H9 (cell line): Measurements from ENCODE around the gene ZC3H12D. TPM values are rescaled to one million over a fixed set of nuclear protein-coding genes. Genes with fewer than 3 reads are reported as not detected.

Experiments used
- DNase-seq: peaks from one replicate; pipeline ENCODE4 v3.0.0-alpha.2; 2017
- H2AFZ ChIP-seq: one replicate; pipeline ENCODE4 v1.6.1; 2013; ENCODE audit warnings: mild to moderate bottlenecking, low read length, control low read depth, moderate library complexity
- H2AK5ac ChIP-seq: 2 replicates; pipeline ENCODE4 v1.6.1; 2013; ENCODE audit warnings: low read length, control low read depth, mixed read lengths; ENCODE audit not compliant: insufficient read length
- H2BK120ac ChIP-seq: one replicate; pipeline ENCODE4 v1.6.1; 2013; ENCODE audit warnings: low read depth, mild to moderate bottlenecking, low read length, control low read depth, inconsistent platforms; ENCODE audit not compliant: poor library complexity, severe bottlenecking
- H2BK12ac ChIP-seq: 2 replicates; pipeline ENCODE4 v1.6.1; 2013; ENCODE audit warnings: low read length, control low read depth, mixed read lengths, low read depth; ENCODE audit not compliant: insufficient read length
- H2BK15ac ChIP-seq: 2 replicates; pipeline ENCODE4 v1.6.1; 2013; ENCODE audit warnings: low read depth, low read length, control low read depth
- H2BK20ac ChIP-seq: one replicate; pipeline ENCODE4 v1.6.1; 2013; ENCODE audit warnings: low read depth, mild to moderate bottlenecking, low read length, control low read depth, inconsistent platforms; ENCODE audit not compliant: poor library complexity, severe bottlenecking
- H2BK5ac ChIP-seq: 2 replicates; pipeline ENCODE4 v1.6.1; 2013; ENCODE audit warnings: low read length, control low read depth, mixed read lengths; ENCODE audit not compliant: insufficient read length
- H3K14ac ChIP-seq: 2 replicates; pipeline ENCODE4 v1.6.1; 2013; ENCODE audit warnings: low read length, control low read depth; ENCODE audit not compliant: insufficient read depth
- H3K18ac ChIP-seq: 2 replicates; pipeline ENCODE4 v1.6.1; 2013; ENCODE audit warnings: low read depth, mild to moderate bottlenecking, mixed read lengths, low read length, control low read depth; ENCODE audit not compliant: insufficient read length
- H3K23ac ChIP-seq: 2 replicates; pipeline ENCODE4 v1.6.1; 2013; ENCODE audit warnings: low read length, control low read depth, mixed read lengths, low read depth; ENCODE audit not compliant: insufficient read length
- H3K23me2 ChIP-seq: 2 replicates; pipeline ENCODE4 v1.6.1; 2013; ENCODE audit warnings: low read depth, mild to moderate bottlenecking, mixed read lengths, low read length, control low read depth; ENCODE audit not compliant: insufficient read length, poor library complexity, severe bottlenecking
- H3K27ac ChIP-seq: 2 replicates; pipeline ENCODE4 v1.5.1; 2013; ENCODE audit warnings: low read length, control low read depth, mixed read lengths, low read depth; ENCODE audit not compliant: insufficient read length
- H3K27me3 ChIP-seq: 2 replicates; pipeline ENCODE4 v1.6.1; 2013; ENCODE audit warnings: low read length, control low read depth, inconsistent platforms; ENCODE audit not compliant: insufficient read depth
- H3K4ac ChIP-seq: 2 replicates; pipeline ENCODE4 v1.6.1; 2013; ENCODE audit warnings: low read depth, mild to moderate bottlenecking, control low read depth, inconsistent platforms, low read length, moderate library complexity
- H3K4me1 ChIP-seq: 2 replicates; pipeline ENCODE4 v1.6.1; 2013; ENCODE audit warnings: low read length, control low read depth, inconsistent platforms; ENCODE audit not compliant: insufficient read depth
- H3K4me2 ChIP-seq: 2 replicates; pipeline ENCODE4 v1.6.1; 2013; ENCODE audit warnings: low read length, control low read depth, mixed read lengths; ENCODE audit not compliant: insufficient read length, insufficient read depth
- H3K56ac ChIP-seq: 2 replicates; pipeline ENCODE4 v1.6.1; 2013; ENCODE audit warnings: low read depth, mild to moderate bottlenecking, mixed read lengths, low read length, control low read depth; ENCODE audit not compliant: insufficient read length
- H3K79me1 ChIP-seq: 2 replicates; pipeline ENCODE4 v1.6.1; 2013; ENCODE audit warnings: low read depth, mild to moderate bottlenecking, moderate library complexity, low read length, control low read depth, inconsistent platforms; ENCODE audit not compliant: insufficient read depth, poor library complexity, severe bottlenecking
- H3K79me2 ChIP-seq: 2 replicates; pipeline ENCODE4 v1.6.1; 2013; ENCODE audit warnings: low read length, control low read depth, inconsistent platforms; ENCODE audit not compliant: insufficient read depth
- H3K9ac ChIP-seq: 2 replicates; pipeline ENCODE4 v1.6.1; 2013; ENCODE audit warnings: low read length, control low read depth, mixed read lengths; ENCODE audit not compliant: insufficient read length; ENCODE audit errors: extremely low read depth
- H3K9me3 ChIP-seq: one replicate; pipeline ENCODE4 v1.6.1; 2013; ENCODE audit warnings: low read depth, low read length, inconsistent platforms; ENCODE audit not compliant: control insufficient read depth
- H3T11ph ChIP-seq: one replicate; pipeline ENCODE4 v1.6.1; 2013; ENCODE audit warnings: mild to moderate bottlenecking, low read length, control low read depth, inconsistent platforms
- H4K20me1 ChIP-seq: one replicate; pipeline ENCODE4 v1.6.1; 2013; ENCODE audit not compliant: control insufficient read depth, insufficient read length, insufficient read depth
- H4K5ac ChIP-seq: 2 replicates; pipeline ENCODE4 v1.6.1; 2013; ENCODE audit warnings: low read depth, mild to moderate bottlenecking, mixed read lengths, low read length, control low read depth; ENCODE audit not compliant: insufficient read length
- H4K8ac ChIP-seq: replicated peaks from 2 replicates; pipeline ENCODE4 v1.6.1; 2013; ENCODE audit warnings: low read length, control low read depth, mixed read lengths, low read depth; ENCODE audit not compliant: insufficient read length
- H4K91ac ChIP-seq: 2 replicates; pipeline ENCODE4 v1.6.1; 2013; ENCODE audit warnings: low read depth, mild to moderate bottlenecking, moderate library complexity, mixed read lengths, low read length, control low read depth; ENCODE audit not compliant: insufficient read length
- H3K27ac Mint-ChIP-seq, 3 experiments: 2 replicates in 2 of 3; 3 replicates in 1 of 3; pipeline ENCODE4 v1.8.0; 2020 to 2021; ENCODE audit warnings: mixed read lengths in 3 of 3, mild to moderate bottlenecking in 1 of 3, moderate library complexity in 1 of 3
- H3K27me3 Mint-ChIP-seq: 2 replicates; pipeline ENCODE4 v1.8.0; 2021; ENCODE audit warnings: low read depth, mild to moderate bottlenecking, moderate library complexity, mixed read lengths
- H3K36me3 Mint-ChIP-seq, 3 experiments: 2 replicates in 2 of 3; 3 replicates in 1 of 3; pipeline ENCODE4 v1.8.0; 2020 to 2021; ENCODE audit warnings: low read depth in 3 of 3, mixed read lengths in 3 of 3; ENCODE audit not compliant: insufficient read depth in 1 of 3
- H3K4me1 Mint-ChIP-seq, 2 experiments: 2 replicates each; pipeline ENCODE4 v1.8.0; 2020; ENCODE audit warnings: mixed read lengths in 2 of 2
- H3K4me3 Mint-ChIP-seq, 2 experiments: 2 replicates in 1 of 2; 3 replicates in 1 of 2; pipeline ENCODE4 v1.8.0; 2020 to 2021; ENCODE audit warnings: mild to moderate bottlenecking in 2 of 2, mixed read lengths in 2 of 2, moderate library complexity in 1 of 2
- H3K9me3 Mint-ChIP-seq, 2 experiments: 2 replicates in 1 of 2; 3 replicates in 1 of 2; pipeline ENCODE4 v1.8.0; 2020; ENCODE audit warnings: mild to moderate bottlenecking in 2 of 2, mixed read lengths in 2 of 2, moderate library complexity in 1 of 2
- WGBS: extraction: QIAGEN DNeasy Blood & Tissue Kit; methylation state at CpG from one replicate; pipeline ENCODE4 v1.1.7; 2013; ENCODE audit warnings: missing lambda C conversion rate, low lambda C conversion rate, mixed read lengths; ENCODE audit not compliant: insufficient read length; ENCODE audit errors: extremely low coverage; 5-methylcytosine and 5-hydroxymethylcytosine counted together
- total RNA-seq: library from RNA; stranded (reverse); gene quantifications from 2 replicates; pipeline ENCODE4 v1.2.1, GENCODE V29; 2021
- TF ChIP-seq, protein P1 (sequence below): fragments of 200-600 bp; sonication (generic); conservative IDR thresholded peaks from 3 replicates; pipeline ENCODE4 v1.8.0; 2021; ENCODE audit warnings: antibody characterized with exemption, mild to moderate bottlenecking

The ZC3H12D gene
- total RNA-seq, 1 experiment from 2014 or later = 0.07 TPM

DNA sequence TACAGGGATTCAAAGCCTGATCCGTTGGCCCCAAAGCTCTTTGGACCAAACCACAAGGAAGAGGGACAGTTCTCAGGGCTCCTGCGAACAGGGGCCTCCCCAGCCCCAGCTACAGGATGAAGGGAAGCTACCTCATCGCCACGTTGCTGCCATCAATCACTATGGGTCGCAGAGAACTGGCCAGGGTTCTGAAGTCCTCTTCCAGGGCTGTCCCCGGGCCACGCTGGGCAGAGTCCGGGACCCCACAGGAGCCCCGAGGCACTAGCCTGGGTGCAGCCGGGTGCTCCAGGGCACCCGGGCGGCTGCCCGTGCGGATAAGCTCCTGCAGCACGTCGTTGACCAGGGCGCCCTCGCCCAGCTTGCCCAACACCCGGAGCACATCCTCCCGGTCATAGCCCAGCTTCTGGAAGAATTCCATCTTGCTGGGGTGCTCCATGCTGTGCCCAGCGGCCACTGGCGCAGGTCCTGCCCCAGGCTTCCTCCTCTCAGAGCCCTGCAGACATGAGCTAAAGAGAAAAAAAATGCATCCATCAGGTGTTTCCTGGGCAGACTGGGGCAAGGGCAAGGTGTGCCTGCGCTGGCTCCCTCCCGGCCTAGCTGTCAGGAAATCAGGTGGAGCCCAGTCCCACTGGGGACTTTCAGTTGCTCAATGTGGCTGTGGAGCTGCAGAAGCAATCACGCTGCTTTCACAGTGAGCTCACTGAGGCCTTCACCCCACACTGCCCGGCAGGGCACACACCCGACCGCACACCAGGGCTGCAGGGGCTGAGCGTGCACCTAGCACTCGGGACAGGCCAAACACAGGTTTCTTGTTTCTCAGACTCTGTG lies 10.5 kb downstream of the ZC3H12D start:
- no peak overlapping the region for H3K4ac ChIP-seq
- no peaks in the 10 kb centered on the region for H3K4me1 ChIP-seq
- H3K23me2 ChIP-seq = no peaks in the 10 kb centered on the region
- no peak overlapping the region for H4K5ac ChIP-seq
- H3K27ac ChIP-seq = no peak overlapping the region
- H3T11ph ChIP-seq = no peak overlapping the region
- TF ChIP-seq, protein P1, sequence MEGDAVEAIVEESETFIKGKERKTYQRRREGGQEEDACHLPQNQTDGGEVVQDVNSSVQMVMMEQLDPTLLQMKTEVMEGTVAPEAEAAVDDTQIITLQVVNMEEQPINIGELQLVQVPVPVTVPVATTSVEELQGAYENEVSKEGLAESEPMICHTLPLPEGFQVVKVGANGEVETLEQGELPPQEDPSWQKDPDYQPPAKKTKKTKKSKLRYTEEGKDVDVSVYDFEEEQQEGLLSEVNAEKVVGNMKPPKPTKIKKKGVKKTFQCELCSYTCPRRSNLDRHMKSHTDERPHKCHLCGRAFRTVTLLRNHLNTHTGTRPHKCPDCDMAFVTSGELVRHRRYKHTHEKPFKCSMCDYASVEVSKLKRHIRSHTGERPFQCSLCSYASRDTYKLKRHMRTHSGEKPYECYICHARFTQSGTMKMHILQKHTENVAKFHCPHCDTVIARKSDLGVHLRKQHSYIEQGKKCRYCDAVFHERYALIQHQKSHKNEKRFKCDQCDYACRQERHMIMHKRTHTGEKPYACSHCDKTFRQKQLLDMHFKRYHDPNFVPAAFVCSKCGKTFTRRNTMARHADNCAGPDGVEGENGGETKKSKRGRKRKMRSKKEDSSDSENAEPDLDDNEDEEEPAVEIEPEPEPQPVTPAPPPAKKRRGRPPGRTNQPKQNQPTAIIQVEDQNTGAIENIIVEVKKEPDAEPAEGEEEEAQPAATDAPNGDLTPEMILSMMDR = no peak
- no CpG with 5 or more reads among the region's 30 CpGs for WGBS
- no peaks in the 10 kb centered on the region for H3K79me1 ChIP-seq
- H3K56ac ChIP-seq = no peak overlapping the region
- no peaks in the 10 kb centered on the region for H3K36me3 Mint-ChIP-seq
- H3K14ac ChIP-seq = no peak overlapping the region
- no peak overlapping the region for H4K8ac ChIP-seq
- no peak overlapping the region for H2BK12ac ChIP-seq
- no peaks in the 10 kb centered on the region for H3K79me2 ChIP-seq
- H3K27me3 Mint-ChIP-seq = no peaks in the 10 kb centered on the region
- no peak overlapping the region for H3K4me2 ChIP-seq
- no peak overlapping the region for H3K9ac ChIP-seq
- H3K9me3 Mint-ChIP-seq = no peaks in the 10 kb centered on the region
- no peak overlapping the region for H3K23ac ChIP-seq
- H2BK20ac ChIP-seq = no peak overlapping the region
- no peak overlapping the region for H3K4me3 Mint-ChIP-seq
- H2AFZ ChIP-seq = no peak overlapping the region
- no peak overlapping the region for H2BK5ac ChIP-seq
- no peak overlapping the region for H2BK15ac ChIP-seq
- no peak overlapping the region for H3K27ac Mint-ChIP-seq
- no peaks in the 10 kb centered on the region for H3K9me3 ChIP-seq
- no peak overlapping the region for H2BK120ac ChIP-seq
- no peak overlapping the region for H3K18ac ChIP-seq
- peaks cover 8 to 9% of the 10 kb centered on the region in 2 experiments for H3K4me1 Mint-ChIP-seq
- no peak overlapping the region for H4K91ac ChIP-seq
- H2AK5ac ChIP-seq = no peak overlapping the region
- H4K20me1 ChIP-seq = no peaks in the 10 kb centered on the region
- DNase-seq = no peak
- no peaks in the 10 kb centered on the region for H3K27me3 ChIP-seq
